DMS 273 (cell line): ENCODE measurements around the gene ITGAX.

ENCODE experiments used
- DNase-seq: peaks from one replicate; lab custom pipeline; 2025; ENCODE audit not compliant: unreplicated experiment; lab: John Stamatoyannopoulos, UW

The ITGAX gene

DNA sequence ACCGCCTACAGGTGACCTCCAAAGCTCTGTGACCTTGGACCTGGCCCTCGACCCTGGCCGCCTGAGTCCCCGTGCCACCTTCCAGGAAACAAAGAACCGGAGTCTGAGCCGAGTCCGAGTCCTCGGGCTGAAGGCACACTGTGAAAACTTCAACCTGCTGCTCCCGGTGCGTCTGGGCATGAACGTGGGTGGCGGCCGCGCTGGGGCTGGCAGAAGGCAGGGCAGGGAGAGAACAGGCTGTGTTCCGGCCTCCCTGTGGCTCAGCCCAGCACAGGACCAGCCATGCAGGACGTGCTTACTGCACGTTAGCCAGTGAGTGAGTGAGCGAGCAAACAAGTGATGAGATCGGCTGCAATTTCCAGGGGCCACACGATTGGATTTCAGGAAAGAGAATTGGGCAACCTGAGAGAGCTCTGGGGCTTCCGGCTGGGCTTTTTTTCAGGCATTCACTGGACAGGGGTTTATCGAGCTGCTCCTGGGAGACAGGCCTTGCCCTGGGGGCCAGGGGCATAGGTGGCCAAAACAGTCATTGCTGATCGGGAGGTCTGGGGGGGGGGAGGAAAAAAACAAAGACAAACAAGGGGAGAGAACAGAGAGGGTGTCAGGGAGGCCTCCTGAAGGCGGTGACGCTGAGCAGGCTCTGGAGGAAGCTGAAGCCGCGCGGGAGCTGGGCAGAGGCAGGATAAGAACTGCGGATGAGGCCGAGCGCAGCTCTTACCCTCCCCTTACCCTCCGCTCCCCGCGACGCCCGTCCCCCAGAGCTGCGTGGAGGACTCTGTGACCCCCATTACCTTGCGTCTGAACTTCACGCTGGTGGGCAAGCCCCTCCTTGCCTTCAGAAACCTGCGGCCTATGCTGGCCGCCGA, 16.9 kb downstream of the ITGAX start:
- peak; percentile 12 for DNase-seq

DNA sequence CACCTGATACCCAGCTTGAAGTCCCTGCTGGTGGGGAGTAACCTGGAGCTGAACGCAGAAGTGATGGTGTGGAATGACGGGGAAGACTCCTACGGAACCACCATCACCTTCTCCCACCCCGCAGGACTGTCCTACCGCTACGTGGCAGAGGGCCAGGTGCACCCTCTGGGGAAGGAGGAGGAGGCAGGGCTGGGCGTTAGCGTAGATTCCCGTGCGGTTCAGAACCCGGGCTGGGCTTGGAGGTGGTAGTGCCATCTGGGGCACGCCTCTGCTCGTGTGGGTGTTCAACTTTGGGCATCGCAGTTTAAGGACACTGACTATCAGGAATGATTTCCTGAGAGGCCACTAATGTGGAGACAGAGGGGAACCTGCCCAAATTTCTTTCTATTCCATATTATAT, 18.3 kb downstream of the ITGAX start:
- DNase-seq, result no peak

DNA sequence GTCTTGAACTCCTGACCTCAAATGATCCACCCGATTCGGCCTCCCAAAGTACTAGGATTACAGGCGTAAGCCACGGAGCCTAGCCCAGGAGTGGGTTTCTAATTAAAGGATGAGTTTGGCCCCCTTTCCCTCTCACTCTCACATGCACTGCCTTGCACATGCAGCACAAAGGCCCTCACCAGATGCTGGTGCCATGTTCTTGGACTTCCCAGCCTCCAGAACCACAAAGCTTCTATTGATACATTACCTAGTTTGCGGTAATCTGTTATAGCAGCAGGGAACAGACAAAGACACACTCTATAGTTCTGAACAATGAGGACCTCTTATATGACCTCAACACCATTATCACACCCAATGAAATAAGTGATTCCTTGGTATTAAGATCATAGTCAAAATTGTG, 20.3 kb downstream of the ITGAX start:
- DNase-seq, result no peak

- no peak for DNase-seq
Measured at GRCh38 chr16:31376705-31377104, 21.7 kb downstream of the ITGAX start.

DNA sequence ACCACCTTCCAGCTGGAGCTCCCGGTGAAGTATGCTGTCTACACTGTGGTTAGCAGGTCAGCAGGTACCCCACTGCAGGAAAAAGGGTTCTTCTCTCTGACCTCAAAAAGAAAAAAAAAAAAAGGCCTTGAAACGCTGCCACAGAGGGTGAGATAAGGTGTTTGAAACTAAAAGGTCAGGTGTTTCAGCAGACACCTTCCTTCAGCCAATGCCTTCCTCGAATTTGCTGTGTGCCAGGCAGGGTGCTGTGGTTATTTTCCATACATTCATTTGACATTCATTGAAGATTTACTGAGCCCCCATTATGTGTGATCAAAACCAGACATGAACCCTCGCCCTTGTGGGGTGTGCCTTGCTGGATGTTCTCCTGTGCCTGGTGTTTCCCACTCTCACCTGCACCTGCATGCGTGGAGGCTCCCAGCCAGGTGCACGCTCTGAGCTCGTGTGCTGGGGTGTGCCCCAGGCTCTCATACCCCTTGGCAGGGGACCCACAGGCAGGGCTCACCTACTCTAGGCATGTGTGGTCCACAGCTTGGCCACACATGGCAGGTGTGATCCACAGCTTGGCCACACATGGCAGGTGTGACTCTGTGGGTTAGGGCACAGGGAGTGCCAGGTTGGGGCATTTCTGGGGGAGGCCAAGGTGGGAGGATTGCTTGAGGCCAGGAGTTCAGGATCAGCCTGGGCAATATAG, 22.4 kb downstream of the ITGAX start:
- no peak for DNase-seq

DNA sequence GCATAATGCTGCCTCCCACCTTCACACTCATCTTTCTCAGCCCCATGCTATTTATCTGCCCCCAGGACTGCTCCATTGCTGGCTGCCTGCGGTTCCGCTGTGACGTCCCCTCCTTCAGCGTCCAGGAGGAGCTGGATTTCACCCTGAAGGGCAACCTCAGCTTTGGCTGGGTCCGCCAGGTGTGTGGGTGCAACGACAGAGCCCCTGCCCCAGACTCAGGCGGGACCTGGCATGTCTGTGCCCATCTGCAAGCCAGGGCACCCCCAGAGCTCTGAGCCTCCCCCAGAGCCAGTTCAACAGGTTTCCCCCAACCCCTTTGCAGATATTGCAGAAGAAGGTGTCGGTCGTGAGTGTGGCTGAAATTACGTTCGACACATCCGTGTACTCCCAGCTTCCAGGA, 25.2 kb downstream of the ITGAX start:
- no peak for DNase-seq

GRCh38 chr16:31382485-31383161, 27.6 kb downstream of the ITGAX start:
- peak; percentile 85 for DNase-seq

- no peak for DNase-seq
Measured at GRCh38 chr16:31385680-31386079, 30.7 kb downstream of the ITGAX start.

DNA sequence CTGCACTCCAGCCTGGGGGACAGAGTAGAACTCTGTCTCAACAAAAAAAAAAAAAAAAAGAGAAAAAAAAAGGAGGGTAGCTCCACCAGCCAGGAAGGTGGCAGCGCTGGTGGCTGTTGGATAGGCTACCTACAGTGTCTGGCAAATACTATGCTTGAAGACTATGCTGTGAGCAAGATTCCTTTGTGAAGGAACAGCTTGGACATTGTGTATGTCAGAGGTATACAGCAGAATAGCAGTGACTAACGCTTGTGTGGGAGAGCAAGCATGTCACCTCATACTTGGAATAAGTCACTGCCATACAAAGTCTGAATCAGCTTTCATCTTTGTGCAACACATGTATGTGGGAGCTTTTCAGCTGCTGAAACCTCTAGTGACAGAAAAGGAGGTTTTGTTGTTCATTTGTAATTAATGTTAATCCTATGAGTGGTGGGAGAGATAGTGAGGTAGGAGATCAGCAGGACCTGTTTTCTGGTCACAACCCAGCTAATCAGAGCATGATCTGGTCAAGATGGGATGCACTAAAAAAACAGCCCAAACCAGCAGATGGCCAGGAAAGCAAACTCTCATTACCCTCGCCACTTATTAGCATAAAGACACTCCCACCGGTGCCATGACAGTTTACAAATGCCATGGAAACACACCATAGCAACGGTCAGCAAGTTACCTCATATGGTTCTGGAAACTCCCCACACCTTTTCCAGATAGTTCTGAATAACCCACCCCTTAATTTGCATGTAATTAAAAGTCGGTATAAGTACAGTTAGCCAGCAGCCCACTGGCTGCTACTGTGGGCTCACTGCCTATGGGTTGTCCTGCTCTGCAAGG, 31.4 kb downstream of the ITGAX start:
- peak; percentile 92 for DNase-seq

- no peak for DNase-seq
Measured at GRCh38 chr16:31388535-31388934, 33.6 kb downstream of the ITGAX start.

DNA sequence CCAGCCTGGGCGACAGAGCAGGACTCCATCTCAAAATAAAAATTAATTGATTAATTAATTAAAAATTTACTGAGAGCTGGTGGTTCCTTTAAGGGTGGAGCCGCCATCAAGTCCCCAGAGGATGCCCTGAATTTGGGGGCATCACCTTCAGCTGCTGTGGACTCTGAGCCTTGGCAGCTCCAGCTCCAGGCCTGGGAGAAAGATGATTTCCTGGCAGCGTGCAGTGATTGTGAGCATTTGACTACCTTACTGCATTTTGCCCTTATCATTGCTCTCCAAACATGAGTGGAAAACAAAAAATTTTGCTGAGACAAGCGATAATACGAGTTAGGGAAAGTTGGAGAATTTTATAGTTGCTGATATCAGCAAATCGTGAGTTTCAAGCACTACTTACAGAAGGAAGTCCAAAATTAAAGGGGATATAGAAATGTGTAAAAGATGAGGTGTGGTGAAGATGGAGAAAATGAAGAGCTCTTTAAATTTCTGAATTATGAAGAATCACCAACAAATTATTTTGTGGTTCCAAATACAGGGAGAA, 35.6 kb downstream of the ITGAX start:
- no peak for DNase-seq

GRCh38 chr16:31393056-31393455, 38.1 kb downstream of the ITGAX start, which contains the start of gene ITGAD:
ITGAD (plus strand) TSS chr16:31393335; CDS start chr16:31393361, 26 bp downstream.
- no peak for DNase-seq

- no peak for DNase-seq
Measured at GRCh38 chr16:31395647-31396046, 40.7 kb downstream of the ITGAX start.

DNA sequence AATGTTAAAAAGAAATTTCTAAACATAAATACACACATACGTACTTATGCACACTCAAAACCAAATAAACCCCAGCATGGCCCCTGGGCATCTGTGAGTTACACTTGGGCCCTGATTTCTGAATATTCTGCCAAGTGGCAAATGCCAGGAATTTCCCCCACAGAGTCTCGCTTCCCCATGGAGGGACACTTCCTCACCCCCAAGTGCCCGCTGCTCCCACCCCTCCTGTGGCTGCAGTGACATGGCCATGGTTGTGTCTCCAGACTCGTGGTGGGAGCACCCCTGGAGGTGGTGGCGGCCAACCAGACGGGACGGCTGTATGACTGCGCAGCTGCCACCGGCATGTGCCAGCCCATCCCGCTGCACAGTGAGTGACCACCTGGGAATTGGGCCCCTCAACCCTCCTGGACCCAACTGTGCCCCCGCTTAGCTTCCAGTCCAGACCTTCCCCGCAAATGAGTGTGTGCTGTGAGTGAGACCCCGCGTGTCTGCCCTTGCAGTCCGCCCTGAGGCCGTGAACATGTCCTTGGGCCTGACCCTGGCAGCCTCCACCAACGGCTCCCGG, 42.2 kb downstream of the ITGAX start:
- DNase-seq, result no peak

DNA sequence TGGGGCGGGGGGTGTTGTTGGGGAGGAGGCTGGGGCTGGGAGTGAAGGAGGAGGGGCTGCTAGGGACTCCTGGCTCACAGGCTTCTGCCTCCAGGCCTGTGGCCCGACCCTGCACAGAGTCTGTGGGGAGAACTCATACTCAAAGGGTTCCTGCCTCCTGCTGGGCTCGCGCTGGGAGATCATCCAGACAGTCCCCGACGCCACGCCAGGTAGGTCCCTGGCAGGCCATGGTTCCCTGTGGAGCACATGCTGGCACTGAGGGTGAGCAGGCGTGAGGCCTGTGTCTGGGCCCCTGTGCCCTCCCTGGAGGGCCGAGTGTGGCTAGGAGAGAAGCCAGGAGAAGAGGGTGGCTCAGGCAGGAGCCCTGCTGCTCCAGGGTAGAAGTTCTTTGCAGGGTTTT, 42.7 kb downstream of the ITGAX start:
- no peak for DNase-seq

- DNase-seq, result no peak
Measured at GRCh38 chr16:31400191-31400590, 45.2 kb downstream of the ITGAX start.

GRCh38 chr16:31401436-31401835, 46.5 kb downstream of the ITGAX start:
- DNase-seq, result no peak

- no peak for DNase-seq
Measured at GRCh38 chr16:31402687-31403086, 47.7 kb downstream of the ITGAX start.

- no peak for DNase-seq
Measured at GRCh38 chr16:31403590-31404352, 48.8 kb downstream of the ITGAX start.
